Left renal cortex interstitium (tissue), 4 donors: ENCODE results near the gene MCF2L. TPM values are rescaled to one million over a fixed set of nuclear protein-coding genes. Genes with fewer than 3 reads are reported as not detected.
A peak's percentile ranks its signal among the peaks of the same experiment; 100 is the strongest.

Experiments
- DNase-seq, 4 donors: peaks; one replicate each; pipeline ENCODE4 v3.0.0-alpha.2; 2013; ENCODE audit warnings: low read depth in 4 of 4, low spot score in 2 of 4, missing footprints in 1 of 4
- polyA plus RNA-seq, 4 donors: library from polyadenylated mRNA; unstranded; fragments of 120-200 nt; gene quantifications; one replicate each; pipeline ENCODE4 v1.2.1, GENCODE V29; 2013; ENCODE audit not compliant: insufficient read length in 4 of 4

Gene MCF2L
- polyA plus RNA-seq, 4 donors = 23.3 to 45.1 (median 38.1) TPM

- no peak for DNase-seq
These were observed 150.3 kb downstream of the MCF2L start for GRCh38 chr13:113119166-113119821.

DNA sequence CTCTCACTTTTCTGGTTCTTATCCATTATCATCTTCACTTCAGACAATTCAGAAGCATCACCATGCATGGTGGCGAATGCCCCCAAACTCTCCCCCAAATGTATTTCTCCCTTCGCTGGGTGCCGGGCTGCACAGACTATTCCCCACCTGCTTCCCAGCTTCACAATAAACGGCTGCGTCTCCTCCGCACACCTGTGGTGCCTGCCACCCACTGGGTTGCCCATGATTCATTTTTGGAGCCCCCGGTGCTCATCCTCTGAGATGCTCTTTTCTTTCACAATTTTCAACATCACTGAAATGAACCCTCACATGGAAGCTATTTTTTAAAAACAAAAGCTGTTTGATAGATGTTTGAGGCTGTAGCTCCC, 150.8 kb downstream of the MCF2L start:
- no peak for DNase-seq

GRCh38 chr13:113120300-113121182, 151.5 kb downstream of the MCF2L start:
- DNase-seq = no peak

- no peak for DNase-seq
These were observed 152.3 kb downstream of the MCF2L start for GRCh38 chr13:113121183-113121927.

GRCh38 chr13:113121928-113122471, 153.0 kb downstream of the MCF2L start:
- DNase-seq = no peak

GRCh38 chr13:113122550-113123225, 153.7 kb downstream of the MCF2L start, which contains the start of gene F10:
TSS of gene F10 (plus strand) at chr13:113122799. CDS start at chr13:113122856, 57 bp downstream.
- DNase-seq = peak in 2 of 4 donors; percentile 38 to 41

- DNase-seq = no peak
These were observed 154.5 kb downstream of the MCF2L start for GRCh38 chr13:113123226-113124201.

DNA sequence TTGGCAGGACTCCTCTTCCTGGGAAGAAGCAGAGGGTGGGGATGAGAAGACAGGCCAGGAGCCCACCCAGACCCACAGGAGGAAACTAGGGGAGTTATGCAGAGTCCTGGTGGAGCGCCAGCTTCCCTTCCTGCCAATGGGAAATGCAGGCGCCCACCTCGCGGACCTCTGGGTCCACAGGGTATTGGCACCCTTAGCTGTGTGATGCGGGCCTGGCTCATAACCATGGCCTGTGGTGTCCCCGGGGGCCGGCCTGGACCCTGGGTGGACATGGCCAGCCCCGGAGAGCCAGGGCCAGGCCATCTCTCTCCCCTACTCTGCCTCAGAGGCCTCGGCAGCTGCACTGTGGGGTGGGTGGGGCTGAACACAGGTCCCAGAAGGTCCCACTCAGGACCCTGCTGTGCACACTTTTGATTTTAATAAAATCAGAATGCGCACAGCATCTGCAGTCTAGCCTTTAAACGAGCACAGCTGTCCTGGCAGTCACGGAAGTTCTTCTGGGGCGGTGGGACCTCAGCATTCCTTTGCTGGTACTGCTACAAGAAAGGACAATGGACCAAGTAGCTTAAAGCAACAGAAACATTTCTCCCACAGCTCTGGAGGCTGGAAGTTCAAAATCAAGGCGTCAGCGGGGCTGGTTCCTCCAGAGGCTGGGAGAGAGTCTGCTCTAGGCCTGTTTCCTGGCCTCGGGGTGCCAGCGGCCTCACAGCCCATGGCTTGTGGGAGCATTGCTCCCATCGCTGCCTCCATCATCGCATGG, 155.4 kb downstream of the MCF2L start:
- no peak for DNase-seq

DNA sequence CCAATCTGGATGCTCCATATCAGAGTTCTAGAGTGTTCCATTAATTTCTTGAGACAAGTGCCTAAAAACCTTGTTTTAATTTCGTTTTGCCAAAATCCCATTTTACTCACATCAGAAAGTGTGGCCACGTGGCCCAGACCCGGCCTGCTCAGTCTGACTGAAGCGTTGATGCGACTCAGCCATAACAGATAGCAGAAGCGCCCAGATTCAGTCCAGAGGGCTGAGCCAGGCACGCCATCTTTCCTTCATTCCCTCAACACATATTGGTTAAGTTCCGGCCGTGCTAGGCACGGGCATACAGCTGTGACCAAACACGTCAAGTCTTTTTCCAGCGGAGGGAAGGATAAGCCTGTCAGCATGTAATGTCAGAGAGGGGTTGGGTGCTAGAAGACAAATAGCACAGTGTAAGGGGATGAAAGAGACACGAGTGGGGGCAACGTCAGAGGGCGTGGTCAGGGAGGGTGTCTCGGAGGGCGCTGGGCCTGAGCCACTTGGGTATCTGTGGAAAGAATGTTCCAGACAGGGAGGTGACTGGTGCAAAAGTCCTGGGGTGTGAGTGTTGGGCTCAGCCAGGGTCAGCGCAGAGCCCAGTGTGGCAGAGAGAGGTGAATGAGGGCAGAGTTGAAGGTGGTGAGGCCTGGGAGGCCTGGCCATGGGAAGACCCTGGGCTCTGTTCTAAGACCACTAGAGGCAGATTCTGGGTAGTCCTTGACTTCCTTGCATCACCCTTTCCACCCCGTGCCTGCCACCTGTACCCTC, 156.7 kb downstream of the MCF2L start:
- no peak for DNase-seq

GRCh38 chr13:113126265-113127150, 157.5 kb downstream of the MCF2L start:
- DNase-seq = no peak

- no peak for DNase-seq
These were observed 160.5 kb downstream of the MCF2L start for GRCh38 chr13:113129480-113129879.

DNA sequence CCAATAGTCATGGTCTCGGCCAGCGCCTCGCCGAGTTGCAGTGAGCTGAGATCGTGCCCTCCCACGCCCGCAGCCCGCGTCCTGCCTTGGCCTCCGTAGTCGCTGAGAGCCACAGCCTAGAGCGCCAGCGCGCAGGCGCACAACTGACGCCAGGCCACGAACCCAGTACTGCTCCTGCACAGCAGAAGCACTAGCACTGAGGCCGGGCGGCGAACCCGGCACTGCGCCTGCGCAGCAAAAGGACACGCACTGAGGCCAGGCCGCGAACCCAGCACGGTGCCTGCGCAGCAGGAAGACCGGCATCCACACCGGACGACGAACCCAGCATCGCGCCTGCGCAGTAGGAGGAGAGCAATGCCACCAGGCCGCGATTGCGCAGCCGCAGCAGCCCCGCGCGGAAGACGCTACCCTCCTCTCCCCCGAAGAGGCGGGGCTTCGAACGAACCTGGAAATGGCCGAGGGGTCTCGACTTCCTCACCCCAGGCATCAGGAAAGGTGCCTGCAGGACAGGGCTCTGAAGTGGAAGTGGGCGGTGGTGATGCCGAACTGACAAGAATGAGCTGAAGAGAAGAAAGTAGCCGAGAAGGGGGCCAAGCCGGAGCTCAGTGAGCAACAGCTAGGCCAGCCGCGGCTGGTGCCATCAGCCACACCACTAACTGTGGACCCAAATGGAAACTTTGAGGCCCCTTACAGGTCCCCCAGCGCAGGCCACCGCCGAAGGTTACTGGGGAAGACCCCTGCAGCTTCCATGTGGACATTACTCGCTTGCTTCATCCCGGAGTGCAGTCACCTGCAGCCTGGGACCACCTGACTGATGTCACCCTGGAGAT, 161.1 kb downstream of the MCF2L start:
- DNase-seq = no peak

DNA sequence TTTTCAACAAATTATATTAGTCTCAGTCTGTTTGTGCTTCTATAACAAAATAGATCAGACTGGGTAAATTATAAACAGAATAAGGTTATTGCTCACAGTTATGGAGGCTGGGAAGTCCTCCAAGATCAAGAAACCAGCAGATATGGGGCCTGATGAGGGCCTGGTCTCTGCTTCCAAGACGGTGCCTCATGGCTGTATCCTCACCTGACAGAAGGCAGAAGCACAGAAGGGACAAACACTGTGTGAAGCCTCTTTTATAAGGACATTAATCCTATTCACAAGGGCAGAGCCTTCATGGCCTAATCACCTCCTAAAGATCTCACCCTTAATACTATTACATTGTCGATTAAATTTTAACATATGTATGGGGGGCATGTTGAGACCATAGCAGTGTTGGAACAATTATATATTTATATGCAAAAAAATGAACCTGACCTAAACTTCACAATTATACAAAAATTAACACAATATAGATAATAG, 166.3 kb downstream of the MCF2L start:
- no peak for DNase-seq

DNA sequence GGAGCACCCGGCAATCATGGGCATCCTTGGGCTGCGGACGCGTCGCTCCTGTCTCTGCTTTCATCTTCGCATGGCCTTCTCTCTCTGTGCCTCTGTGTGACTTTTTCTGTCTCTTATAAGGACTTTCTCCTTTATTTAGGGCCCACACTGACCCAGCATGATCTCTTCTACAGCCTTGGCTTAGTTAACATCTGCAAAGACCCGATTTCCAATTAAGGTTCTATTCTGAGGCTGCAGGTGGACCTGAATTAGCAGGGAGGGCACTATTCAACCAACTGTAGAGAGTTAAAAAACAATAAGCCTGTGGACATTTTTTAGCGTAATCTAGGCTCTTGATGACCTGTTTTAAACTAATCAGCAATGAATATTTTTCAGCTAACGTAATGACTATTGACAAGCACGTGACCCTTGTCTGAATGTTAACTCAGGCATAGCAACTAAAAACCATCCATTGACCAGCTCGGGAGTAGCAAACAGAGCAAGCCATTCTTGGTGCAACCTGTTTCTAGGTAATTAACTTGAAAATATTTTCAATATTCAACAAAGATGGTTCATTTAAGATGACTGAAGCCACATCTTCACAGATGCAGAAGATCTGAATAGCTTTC, 168.8 kb downstream of the MCF2L start:
- no peak for DNase-seq
